Measurements from ENCODE around the gene SUMO1. TPM values are rescaled to one million over a fixed set of nuclear protein-coding genes. Genes with fewer than 3 reads are reported as not detected.
A peak's percentile ranks its signal among the peaks of the same experiment; 100 is the strongest.

Gene SUMO1
- total RNA-seq, 1 experiment from 2014 or later = 133 TPM

- DNase-seq (ENCODE audit: low read depth) = no peak
Measured at GRCh38 chr2:202201220-202202160, 36.9 kb downstream of the SUMO1 start.

- no peak for DNase-seq (ENCODE audit: low read depth)
Measured at GRCh38 chr2:202196727-202197126, 41.7 kb downstream of the SUMO1 start.

GRCh38 chr2:202194418-202194817 lies 44.0 kb downstream of the SUMO1 start:
- no peak for DNase-seq (ENCODE audit: low read depth)

GRCh38 chr2:202193881-202194353 lies 44.5 kb downstream of the SUMO1 start:
- peak; percentile 4 for DNase-seq (ENCODE audit: low read depth)

- DNase-seq (ENCODE audit: low read depth) = no peak
Measured at GRCh38 chr2:202193305-202193704, 45.1 kb downstream of the SUMO1 start.

- no peak for DNase-seq (ENCODE audit: low read depth)
Measured at GRCh38 chr2:202187570-202187969, 50.8 kb downstream of the SUMO1 start.

- DNase-seq (ENCODE audit: low read depth) = peak; percentile 14
Measured at GRCh38 chr2:202186641-202187202, 51.7 kb downstream of the SUMO1 start.

- DNase-seq (ENCODE audit: low read depth) = no peak
Measured at GRCh38 chr2:202185156-202185555, 53.2 kb downstream of the SUMO1 start.

GRCh38 chr2:202184557-202184956 lies 53.8 kb downstream of the SUMO1 start:
- no peak for DNase-seq (ENCODE audit: low read depth)

GRCh38 chr2:202178346-202178958 lies 59.9 kb downstream of the SUMO1 start:
- peak; percentile 67 for DNase-seq (ENCODE audit: low read depth)

- DNase-seq (ENCODE audit: low read depth) = no peak
Measured at GRCh38 chr2:202172439-202173211, 65.8 kb downstream of the SUMO1 start.

GRCh38 chr2:202171241-202171825 lies 67.1 kb downstream of the SUMO1 start:
- no peak for DNase-seq (ENCODE audit: low read depth)

GRCh38 chr2:202169832-202170424 lies 68.5 kb downstream of the SUMO1 start:
- DNase-seq (ENCODE audit: low read depth) = no peak

- DNase-seq (ENCODE audit: low read depth) = no peak
Measured at GRCh38 chr2:202169131-202169530, 69.3 kb downstream of the SUMO1 start.

GRCh38 chr2:202165945-202166344 lies 72.5 kb downstream of the SUMO1 start:
- no peak for DNase-seq (ENCODE audit: low read depth)

- DNase-seq (ENCODE audit: low read depth) = no peak
Measured at GRCh38 chr2:202165208-202165607, 73.2 kb downstream of the SUMO1 start.

GRCh38 chr2:202164411-202164810 lies 74.0 kb downstream of the SUMO1 start:
- DNase-seq (ENCODE audit: low read depth) = no peak

GRCh38 chr2:202161151-202161835 lies 77.1 kb downstream of the SUMO1 start:
- DNase-seq (ENCODE audit: low read depth) = peak; percentile 61

- peak; percentile 25 for DNase-seq (ENCODE audit: low read depth)
Measured at GRCh38 chr2:202158796-202159195, 79.6 kb downstream of the SUMO1 start.

Data from LHCN-M2 (cell line).